ENCODE measurements around the gene MTARC2.

MTARC2 gene

DNA sequence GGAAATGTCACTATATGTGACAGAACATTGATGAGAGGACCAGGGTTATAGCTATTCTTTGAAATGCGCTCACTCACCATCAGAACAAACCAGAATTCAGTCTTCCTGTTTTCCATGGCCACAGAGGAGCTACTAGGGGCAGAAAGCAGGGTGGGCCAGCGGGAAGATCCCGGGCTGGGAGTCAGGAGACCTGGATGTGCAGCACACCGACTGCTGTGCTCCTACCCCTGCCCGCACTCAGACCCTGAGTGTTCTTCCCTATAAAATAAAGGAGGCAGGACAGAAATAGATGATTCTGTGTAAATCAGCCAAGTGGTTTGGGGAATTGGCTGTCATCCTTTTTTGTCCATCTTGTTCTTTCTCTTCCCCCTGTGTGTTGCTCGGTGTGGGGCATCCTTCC, 59.6 kb downstream of the MTARC2 start:
- no peak for DNase-seq

DNA sequence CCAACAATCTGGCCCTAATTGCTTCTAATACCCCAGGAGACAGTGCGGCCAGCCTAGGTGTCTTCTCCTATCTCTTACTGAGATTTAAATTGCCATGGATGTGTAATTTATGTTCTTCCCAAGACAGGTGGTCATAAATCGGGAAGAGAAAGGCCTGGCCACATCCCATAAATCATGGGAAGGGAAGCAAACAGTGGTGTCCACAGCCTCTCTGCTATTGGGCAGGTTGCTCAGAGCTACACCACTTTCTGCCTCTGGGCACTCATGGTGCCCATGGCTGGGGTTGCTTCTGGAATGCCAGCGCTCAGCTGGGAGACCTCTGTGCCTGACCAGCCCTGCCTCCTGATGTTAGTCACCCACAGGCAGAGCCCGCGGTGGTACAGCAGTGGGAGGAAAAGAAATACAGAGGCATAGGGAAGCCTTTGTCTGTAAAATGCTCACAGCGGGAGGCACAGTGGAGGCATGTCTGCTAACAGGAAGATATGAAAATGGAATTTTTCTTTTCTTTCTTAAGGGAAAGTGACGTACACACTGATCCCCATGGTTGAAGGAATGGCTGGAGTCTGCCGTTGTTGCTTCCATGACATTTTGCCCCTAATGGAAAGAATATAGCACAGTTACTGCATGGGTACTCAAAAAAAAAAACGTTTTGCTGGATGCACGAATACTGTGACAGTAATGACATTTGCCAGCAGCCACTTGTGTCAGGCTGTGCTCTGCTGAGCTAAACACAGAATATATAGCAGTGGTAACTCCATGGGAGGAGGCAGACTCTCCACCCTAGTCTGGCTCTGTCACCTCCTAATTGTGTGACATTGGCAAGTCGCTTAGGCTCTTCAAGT, 60.4 kb downstream of the MTARC2 start:
- DNase-seq: no peak

DNA sequence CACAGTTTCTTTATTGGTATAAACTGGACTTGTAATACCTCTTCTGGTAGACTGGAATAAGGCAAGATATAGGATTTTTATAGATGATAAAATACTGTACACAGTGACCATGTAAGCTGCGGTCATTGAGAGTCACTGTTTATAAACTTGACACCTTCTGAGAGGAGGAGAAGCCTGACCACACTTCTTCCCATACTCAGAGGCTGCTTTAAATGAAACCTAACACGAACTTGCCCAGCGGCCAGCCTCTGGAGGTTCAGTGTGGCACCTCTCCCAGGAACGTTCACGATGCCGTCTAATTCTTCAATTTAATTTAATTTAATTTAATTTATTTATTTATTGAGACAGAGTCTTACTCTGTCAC, 61.0 kb downstream of the MTARC2 start:
- no peak for DNase-seq

DNA sequence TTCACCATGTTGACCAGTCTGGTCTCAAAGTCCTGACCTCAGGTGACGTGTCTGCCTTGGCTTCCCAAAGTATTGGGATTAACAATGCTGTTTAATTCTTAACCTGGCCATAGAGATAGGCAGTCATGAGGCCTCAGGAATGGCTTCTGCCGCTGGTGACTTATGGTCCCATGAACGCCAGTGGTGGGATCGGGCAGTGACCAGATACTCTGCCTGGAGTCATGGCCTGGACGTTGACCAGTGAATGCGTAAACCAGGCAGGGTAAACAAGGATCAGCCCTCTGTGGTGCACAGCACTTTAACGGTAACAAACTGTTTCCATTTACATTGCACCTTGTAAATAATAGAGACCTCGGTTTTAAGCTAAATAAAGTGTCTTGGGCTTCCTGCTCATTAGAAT, 61.6 kb downstream of the MTARC2 start:
- no peak for DNase-seq

DNA sequence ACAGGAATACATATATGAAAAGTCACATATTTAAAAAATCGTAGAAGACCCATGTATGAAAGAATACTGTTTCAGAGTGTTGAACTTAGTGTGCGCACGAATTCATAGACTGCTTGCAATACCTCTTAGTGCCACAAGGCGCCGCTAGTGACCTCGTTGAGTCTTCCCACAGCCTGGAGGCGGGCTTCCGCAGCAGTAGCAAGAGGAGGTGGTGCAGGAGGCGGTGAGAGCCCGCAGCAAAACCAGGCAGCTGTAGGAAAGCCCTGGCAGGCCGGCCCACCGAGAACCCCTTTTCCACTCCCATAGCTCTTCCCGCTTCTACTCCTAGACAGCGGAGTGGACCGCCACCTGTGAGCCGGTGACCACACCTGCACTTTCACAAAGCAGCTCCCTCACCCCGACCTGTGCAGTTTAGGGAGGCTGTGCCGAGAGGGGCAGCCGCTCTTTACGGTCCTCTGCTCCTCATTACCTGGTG, 62.1 kb downstream of the MTARC2 start:
- DNase-seq: peak; percentile 88

DNA sequence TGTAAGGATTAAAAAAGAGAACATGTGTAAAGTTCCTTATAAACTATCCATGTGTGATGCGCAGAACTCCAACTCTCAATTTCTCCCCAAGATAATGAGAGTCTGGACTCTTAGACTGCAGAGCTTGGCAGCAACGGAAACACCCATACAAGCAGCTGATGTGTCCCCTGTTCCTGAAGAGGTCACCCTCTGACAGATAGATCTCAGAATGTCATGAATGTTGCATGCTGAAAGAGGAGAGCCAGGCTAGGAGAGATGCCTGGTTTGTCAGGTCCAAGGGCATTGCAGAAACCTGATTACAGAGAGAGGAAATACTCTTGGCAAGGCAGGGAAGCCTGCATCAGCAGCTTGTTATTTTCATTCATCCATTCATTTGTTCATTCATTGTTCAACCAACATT, 62.8 kb downstream of the MTARC2 start:
- no peak for DNase-seq

GRCh38 chr1:220811695-220812094, 63.6 kb downstream of the MTARC2 start:
- DNase-seq: no peak

DNA sequence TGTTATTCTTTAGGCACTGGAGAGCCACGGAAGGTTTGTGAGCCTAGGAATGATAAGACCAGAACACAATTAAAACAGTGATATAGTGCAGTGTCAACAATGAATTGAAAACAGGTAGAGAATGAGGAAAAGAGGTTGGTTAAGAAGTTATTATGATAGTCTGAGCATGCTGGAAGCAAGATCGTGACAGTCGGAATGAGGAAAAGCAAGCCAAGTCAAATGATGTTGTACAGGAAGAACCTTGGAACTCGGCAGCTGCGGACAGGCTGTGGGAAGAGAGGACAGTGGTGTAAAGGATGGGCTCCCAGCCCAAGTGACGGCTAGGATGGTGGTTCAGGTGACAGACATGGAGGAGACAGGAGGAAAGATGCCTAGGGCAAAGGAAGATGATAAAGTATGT, 64.2 kb downstream of the MTARC2 start:
- DNase-seq: no peak

DNA sequence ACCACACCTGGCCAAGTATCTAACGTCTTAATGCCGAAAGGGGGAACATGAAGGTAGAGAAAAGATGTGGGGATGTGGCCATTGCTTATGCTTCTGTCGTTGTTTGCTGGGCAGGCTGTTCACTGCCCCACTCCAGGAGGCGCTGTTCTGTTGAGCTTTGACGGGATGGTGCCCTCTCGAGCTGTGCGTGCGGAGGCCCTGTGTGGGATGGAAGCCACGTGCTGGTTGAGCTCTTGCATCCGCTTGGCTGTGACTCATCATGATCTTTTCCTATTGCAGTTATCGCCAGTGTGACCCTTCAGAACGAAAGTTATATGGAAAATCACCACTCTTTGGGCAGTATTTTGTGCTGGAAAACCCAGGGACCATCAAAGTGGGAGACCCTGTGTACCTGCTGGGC, 64.9 kb downstream of the MTARC2 start:
- DNase-seq: peak; percentile 29

GRCh38 chr1:220815409-220815808, 67.3 kb downstream of the MTARC2 start:
- no peak for DNase-seq

DNA sequence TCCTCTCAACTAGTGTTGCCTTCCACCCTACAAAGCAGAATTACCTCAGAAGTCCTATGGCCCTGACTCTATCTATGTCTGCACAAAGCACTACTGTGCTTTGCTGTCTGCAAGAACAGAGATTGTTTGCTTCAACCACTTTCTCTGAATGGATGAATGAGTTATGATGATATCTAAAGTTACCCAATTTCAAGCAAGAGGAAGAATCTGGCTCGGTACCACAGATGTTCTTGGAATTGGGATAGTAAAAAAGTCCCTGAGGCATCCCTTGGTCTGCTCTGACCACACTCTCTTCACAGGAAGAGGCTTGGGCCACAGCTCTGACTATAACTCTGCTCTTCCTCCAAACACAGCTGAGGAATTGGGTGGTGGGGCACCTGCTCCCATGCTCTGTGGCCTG, 69.8 kb downstream of the MTARC2 start:
- peak; percentile 2 for DNase-seq

- DNase-seq: no peak
Measured at GRCh38 chr1:220818421-220819173, 70.5 kb downstream of the MTARC2 start.

DNA sequence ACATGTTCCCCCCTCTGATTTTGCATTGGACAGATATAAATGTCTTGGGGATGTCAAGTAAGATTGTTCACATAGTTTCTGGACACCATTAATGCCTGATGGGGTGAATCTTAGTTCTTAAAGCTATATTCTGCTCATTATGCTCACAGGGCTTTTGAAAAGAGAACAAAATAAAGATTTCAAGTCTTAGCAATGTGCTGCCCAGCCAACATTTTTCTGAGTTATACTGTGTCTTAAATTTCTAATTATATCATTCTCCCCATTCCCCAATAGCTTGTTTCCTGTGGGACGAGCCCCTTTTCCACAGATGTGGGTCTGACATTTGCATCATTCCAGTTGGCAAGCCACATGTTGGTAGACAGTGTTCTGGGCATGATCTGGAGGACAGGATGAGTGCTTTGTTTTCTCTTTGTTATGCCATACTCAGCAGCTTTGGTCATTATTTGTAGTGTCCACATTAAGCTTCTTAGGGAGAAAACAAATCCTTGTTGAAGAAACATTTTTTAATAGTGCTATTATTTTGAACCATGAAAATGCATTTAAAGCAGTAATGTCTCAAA, 71.4 kb downstream of the MTARC2 start:
- DNase-seq: no peak

DNA sequence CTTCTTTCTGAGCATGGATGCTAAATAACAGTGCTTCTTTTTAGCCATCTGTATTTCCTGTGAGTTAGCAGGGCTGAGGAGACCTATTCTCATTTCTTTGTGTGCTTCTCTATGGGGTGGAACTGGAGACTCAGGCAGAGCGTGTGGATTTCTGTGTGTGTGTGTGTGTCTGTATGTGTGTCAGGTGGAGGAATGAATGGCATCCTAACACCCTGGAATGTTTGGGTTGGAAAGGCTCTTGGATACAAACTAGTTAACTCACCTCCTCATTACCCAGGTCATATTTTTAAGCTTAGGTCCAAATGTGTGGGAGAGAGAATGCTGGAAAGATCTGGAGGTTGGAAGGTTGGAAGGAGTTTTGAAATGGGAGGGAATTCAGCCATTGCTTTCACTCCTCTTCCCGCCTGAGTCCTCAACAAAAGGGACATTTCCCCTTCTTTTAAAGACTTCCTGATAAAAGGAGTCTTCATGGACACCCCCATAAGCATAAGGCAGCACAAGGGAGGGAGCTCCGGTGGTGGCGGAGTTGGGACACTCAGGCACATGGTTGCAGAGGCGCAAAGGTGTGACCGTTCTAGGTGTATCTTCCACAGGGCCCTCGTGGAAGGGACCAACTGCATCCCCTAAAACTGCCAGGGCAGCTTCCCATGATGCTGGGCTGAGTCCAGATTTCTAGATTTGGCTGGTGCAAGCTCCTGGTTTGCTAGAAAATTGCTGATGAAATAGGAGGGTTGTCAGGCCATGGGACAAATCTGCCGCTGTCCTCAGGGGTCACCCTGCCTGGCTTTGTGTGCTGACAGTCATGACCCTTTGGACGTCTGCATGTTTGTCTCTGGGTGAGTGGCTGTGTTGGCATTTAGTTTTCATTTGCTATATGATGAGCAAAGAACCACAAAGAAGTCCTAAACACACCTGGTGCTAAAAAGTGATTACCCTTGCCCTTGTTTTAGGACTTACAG, 76.2 kb downstream of the MTARC2 start:
- no peak for DNase-seq

DNA sequence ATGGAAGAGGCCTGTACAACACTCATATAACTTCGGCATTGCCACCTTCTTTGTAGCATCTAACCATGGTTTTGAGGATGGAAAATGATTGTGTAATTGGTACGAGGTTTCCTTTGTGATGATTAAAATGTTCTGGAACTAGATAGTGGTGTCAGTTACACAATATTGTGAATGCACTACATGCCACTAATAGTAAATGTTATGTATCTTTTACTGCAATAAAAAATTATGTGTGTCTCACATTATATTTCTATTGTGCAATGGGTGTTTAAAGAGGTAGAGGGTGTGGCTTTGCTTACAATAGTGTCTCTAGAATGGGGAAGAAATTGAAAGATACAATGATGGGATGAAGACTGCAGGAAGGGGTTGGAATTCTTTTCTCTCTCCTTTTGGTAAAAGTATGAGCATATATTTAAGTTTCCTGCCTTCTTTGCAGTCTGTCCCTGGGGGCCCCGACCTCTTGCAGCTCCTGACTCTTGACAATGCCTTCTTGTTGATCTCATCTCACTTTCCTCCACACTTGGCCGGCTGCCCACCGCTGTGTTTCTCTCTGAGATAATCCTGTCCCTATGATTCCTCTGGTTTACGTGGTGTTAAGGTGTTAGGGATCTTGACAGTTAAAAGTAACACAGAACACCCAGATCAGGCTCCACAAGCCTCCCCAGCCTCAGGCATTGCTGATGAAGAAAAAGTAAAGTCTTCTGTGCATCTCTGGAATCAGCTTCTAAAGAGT, 77.9 kb downstream of the MTARC2 start:
- no peak for DNase-seq

DNA sequence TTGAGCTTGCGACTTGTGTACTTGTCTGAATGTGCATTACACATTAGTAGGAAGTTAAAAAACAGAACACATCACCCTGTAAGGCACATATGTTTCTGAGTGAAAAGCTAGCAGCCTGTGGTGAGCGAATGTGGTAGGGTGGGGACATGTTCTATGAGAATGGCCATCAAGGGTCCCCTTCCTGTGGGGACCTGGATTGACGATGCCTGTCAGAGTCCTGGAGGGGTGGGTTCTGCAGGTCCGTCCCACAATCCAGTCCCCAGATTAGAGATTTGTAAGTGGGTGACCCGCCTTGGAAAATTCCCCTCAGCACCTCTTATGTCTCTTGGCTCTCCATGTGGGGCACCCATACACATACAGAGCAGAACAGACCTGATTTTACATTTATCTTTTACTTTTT, 78.6 kb downstream of the MTARC2 start:
- no peak for DNase-seq

DNA sequence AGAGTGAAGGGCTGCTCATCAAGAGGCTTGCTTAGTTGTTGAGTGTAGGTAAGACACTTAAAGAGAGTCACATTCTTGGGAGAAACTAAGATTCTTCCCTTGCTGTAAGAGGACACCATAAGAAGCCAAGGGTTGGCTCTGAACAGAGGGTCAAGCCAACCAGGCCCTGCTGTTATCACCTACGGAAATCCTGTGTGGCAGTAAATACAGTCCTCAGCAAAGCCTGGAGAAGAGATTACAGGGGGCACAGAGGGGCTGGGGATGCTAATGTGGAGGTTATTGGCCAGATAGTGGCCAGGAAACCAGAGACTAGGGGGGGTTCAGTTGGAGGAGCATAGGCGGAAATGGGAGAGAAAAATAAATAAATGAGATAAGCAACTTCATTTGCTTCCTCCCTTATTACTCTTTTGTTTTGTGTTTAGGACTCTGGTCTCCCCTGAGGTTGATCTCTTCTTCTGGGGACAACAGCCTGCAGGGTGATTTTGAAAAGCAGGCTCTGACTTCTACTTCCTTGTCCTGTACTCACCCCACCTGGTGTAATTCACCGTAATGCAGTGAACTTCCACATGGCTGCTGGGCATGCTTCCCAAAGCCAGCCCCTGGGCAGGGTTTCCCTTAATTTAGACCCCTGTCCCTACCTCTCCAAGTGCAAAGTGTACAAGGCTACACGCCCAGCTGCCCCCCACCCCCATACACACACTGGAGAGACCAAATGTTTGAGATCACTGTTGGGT, 79.5 kb downstream of the MTARC2 start:
- no peak for DNase-seq

DNA sequence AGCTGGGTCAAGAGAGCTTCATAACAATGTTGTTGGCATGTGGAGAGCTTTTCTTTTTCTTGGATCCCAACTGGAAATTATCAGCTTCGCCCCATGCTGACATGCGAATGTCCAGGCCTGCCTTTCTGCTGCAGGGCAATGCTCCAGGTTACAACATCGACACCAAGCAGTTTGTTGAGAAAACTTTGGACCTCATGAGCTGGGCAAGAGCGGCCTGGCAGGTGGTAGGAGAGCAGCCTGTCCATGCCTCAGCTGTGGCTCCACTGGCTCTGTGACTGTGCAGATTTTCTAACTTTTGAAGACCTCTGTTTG, 80.0 kb downstream of the MTARC2 start:
- no peak for DNase-seq

DNA sequence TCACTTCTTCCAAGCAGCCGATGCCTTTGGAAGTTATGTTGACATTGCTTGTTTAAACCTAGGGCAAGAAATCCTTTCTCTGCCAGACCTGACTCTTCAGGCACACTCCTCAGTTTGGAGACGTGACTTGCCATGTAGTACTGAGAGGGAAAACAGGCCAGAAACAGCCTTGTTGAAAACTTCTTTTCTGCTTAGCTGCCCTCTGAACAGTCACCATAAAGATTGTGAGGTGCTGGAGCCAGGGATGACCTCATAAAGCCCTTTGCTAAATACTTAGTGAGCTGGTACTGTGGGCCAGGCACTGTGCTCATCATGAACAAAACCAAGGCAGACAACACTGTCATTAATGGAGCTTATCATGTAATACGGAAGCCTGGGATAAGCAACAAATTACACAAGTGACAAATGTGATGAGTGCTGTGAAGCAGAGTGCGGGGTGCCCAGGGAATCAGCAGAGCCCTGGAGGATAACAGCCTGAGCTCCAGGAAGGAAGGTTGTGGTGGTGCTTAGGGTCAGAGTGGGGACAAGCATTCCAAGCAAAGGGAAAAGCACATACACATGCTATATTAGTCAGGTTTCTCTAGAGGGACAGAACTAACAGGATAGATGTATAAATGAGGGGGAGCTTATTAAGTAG, 80.9 kb downstream of the MTARC2 start:
- DNase-seq: no peak

DNA sequence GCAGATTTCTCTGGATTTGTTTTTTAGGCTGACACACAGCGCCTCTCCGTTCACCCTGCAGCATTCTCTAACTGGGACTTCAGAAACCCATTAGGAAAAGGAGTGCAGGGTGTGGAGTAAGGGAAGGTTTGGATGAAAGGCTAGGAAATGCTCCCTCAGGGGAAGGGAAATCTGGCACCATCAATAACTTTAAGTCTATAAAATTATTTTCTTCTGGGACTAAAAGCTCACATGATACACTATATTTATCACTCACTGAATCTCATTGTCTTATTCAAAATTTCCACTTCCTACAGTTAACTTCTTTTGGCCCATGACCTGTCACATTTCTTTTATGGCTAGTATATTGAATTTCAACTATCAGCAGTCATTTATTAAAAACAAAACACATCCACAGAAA, 85.3 kb downstream of the MTARC2 start:
- DNase-seq: no peak
